GM18499 (cell line): Measurements from ENCODE around the gene FSD1L.

Source experiments
- ATAC-seq: cut with Tn5 transposase; IDR thresholded peaks from one replicate; pipeline ENCODE4 v1.9.1; 2021; ENCODE audit warnings: moderate number of reproducible peaks; ENCODE audit not compliant: insufficient read depth, unreplicated experiment

FSD1L gene

GRCh38 chr9:105432247-105432842 lies 15.5 kb upstream of the FSD1L start:
- ATAC-seq, result no peak

- ATAC-seq, result no peak
Measured at GRCh38 chr9:105435453-105435852, 12.4 kb upstream of the FSD1L start.

- ATAC-seq, result no peak
Measured at GRCh38 chr9:105436783-105437182, 11.1 kb upstream of the FSD1L start.

- ATAC-seq, result no peak
Measured at GRCh38 chr9:105437704-105438103, 10.1 kb upstream of the FSD1L start.

- ATAC-seq, result no peak
Measured at GRCh38 chr9:105438141-105438806, 9.6 kb upstream of the FSD1L start.

GRCh38 chr9:105439428-105439827 lies 8.4 kb upstream of the FSD1L start:
- ATAC-seq, result no peak

- no peak for ATAC-seq
Measured at GRCh38 chr9:105441616-105442160, 6.1 kb upstream of the FSD1L start.

GRCh38 chr9:105443121-105443520 lies 4.7 kb upstream of the FSD1L start:
- no peak for ATAC-seq

GRCh38 chr9:105444130-105444529 lies 3.7 kb upstream of the FSD1L start:
- no peak for ATAC-seq

- ATAC-seq, result no peak
Measured at GRCh38 chr9:105445203-105445881, 2.5 kb upstream of the FSD1L start.

- no peak for ATAC-seq
Measured at GRCh38 chr9:105447386-105447813, 434 bp upstream of the FSD1L start.

GRCh38 chr9:105449081-105449480 lies 1.2 kb downstream of the FSD1L start:
- ATAC-seq, result no peak

GRCh38 chr9:105452185-105452584 lies 4.4 kb downstream of the FSD1L start:
- ATAC-seq, result no peak

- ATAC-seq, result no peak
Measured at GRCh38 chr9:105455836-105456475, 8.1 kb downstream of the FSD1L start.

- ATAC-seq, result no peak
Measured at GRCh38 chr9:105457560-105458294, 9.9 kb downstream of the FSD1L start.

- no peak for ATAC-seq
Measured at GRCh38 chr9:105458404-105458803, 10.6 kb downstream of the FSD1L start.

GRCh38 chr9:105459336-105459735 lies 11.5 kb downstream of the FSD1L start:
- no peak for ATAC-seq

GRCh38 chr9:105466898-105467455 lies 19.1 kb downstream of the FSD1L start:
- ATAC-seq, result no peak

- no peak for ATAC-seq
Measured at GRCh38 chr9:105468875-105469274, 21.0 kb downstream of the FSD1L start.

- ATAC-seq, result no peak
Measured at GRCh38 chr9:105473221-105473620, 25.4 kb downstream of the FSD1L start.
